Measurements from ENCODE around the gene SPATA24.

- TF ChIP-seq POLR2A (IDR thresholded peaks at IDR 0.05): no peak
- TF ChIP-seq, protein P1, sequence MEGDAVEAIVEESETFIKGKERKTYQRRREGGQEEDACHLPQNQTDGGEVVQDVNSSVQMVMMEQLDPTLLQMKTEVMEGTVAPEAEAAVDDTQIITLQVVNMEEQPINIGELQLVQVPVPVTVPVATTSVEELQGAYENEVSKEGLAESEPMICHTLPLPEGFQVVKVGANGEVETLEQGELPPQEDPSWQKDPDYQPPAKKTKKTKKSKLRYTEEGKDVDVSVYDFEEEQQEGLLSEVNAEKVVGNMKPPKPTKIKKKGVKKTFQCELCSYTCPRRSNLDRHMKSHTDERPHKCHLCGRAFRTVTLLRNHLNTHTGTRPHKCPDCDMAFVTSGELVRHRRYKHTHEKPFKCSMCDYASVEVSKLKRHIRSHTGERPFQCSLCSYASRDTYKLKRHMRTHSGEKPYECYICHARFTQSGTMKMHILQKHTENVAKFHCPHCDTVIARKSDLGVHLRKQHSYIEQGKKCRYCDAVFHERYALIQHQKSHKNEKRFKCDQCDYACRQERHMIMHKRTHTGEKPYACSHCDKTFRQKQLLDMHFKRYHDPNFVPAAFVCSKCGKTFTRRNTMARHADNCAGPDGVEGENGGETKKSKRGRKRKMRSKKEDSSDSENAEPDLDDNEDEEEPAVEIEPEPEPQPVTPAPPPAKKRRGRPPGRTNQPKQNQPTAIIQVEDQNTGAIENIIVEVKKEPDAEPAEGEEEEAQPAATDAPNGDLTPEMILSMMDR (IDR thresholded peaks at IDR 0.05): no peak
These were observed 12.8 kb upstream of the SPATA24 start for GRCh38 chr5:139416651-139417050.
